ENCODE data around the gene SBF2.
"Not testable (repeated sequence)": the region's sequence is repeated elsewhere in the genome, so short reads cannot be mapped to it uniquely, and the experiment has no call there.

The SBF2 gene

DNA sequence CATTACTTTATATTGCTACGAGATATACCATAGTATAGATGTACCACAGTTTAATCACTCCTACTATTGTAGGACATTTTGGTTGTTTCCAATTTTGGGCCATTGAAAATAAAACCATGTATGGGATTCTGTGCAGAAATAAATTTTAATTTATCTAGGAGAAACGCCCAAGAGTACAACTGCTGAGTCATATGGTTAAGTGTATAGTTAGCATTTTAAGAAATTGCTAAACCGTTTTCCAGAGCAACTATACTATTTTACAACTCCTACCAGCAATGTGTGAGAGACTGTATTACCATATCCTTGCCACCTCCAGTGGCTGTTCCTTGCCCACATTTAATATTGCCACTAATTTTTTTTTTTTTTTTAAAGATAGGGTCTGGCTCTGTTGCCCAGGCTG is 163.1 kb downstream of the SBF2 start:
- no peak for TF ChIP-seq NFRKB (IDR thresholded peaks at IDR 0.05)
- TF ChIP-seq, protein P1, sequence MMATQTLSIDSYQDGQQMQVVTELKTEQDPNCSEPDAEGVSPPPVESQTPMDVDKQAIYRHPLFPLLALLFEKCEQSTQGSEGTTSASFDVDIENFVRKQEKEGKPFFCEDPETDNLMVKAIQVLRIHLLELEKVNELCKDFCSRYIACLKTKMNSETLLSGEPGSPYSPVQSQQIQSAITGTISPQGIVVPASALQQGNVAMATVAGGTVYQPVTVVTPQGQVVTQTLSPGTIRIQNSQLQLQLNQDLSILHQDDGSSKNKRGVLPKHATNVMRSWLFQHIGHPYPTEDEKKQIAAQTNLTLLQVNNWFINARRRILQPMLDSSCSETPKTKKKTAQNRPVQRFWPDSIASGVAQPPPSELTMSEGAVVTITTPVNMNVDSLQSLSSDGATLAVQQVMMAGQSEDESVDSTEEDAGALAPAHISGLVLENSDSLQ (IDR thresholded peaks at IDR 0.05), result no peak
- no peak for TF ChIP-seq FOXM1 (IDR thresholded peaks at IDR 0.05; ENCODE audit: borderline replicate concordance)
- no peak for TF ChIP-seq ELF4 (IDR thresholded peaks at IDR 0.05)
- no peak for TF ChIP-seq ZNF384 (IDR thresholded peaks at IDR 0.05)
- TF ChIP-seq FOXA1 (IDR thresholded peaks at IDR 0.05), result no peak
- ChIA-PET POLR2A (no interaction called here), CTCF (no interaction called here)
- DNase-seq (ENCODE audit: extremely low spot score), result no peak

DNA sequence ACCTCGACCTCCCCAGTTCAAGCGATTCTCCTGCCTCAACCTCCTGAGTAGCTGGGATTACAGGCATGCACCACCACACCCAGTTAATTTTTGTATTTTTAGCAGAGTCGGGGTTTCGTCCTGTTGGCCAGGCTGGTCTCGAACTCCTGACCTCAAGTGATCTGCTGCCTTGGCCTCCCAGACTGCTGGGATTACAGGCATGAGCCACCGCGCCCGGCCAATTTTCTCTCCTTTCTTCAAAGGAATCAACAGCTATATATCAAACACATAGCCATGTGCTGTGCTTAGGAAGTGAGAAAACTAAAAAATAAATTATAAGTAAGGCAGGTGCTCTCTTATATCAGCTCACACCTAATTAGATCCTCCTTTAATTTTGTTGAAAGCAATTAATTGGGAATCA is 164.8 kb downstream of the SBF2 start:
- CTCF ChIA-PET, result interaction anchor here (0.6 kb wide), 1 partner anchor 31 kb away, joined by 4 read pairs; no protein-coding TSS in a partner anchor
- DNase-seq (ENCODE audit: extremely low spot score); POLR2A ChIA-PET: not testable (repeated sequence)

DNA sequence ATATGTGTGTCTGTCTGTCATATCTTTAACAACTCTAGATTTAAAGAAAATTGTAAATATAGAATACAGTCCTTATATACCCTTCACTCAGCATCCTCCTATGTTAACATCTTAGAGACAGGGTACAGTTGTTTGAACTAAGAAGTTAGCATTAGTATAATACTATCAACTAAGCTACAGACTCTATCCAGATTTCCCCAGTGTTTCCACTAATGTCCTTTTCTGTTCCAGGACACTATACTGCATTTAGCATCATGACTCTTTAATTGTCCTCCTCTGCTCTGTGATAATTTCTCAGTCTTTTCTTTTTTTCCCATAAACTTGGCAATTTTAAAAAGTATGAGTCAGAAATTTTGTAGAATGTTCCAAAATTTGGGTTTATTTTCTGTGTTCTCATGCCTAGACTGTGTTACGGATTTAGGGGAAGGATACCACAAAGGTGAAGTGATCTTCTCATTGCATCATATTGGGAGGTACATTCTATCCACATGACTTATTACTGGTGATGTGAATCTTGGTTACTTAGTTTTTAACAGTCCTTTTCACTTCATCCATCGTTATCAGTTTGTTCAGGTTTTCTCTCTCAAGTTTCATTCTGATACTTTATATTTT is 168.4 kb downstream of the SBF2 start:
- DNase-seq (ENCODE audit: extremely low spot score), result no peak
- CTCF ChIA-PET, result interaction anchor here (0.6 kb wide), 1 partner anchor 12 kb away, joined by 8 read pairs; no protein-coding TSS in a partner anchor
- TF ChIP-seq TARDBP (IDR thresholded peaks at IDR 0.05) (no peak), ARNT (IDR thresholded peaks at IDR 0.05) (no peak), FOXM1 (IDR thresholded peaks at IDR 0.05; ENCODE audit: borderline replicate concordance) (no peak), LEF1 (IDR thresholded peaks at IDR 0.05; ENCODE audit: borderline replicate concordance) (no peak), SP1 (IDR thresholded peaks at IDR 0.05) (no peak), L3MBTL2 (conservative IDR thresholded peaks at IDR 0.05) (no peak), NFRKB (IDR thresholded peaks at IDR 0.05) (no peak), FOXK2 (IDR thresholded peaks at IDR 0.05) (no peak), BHLHE40 (IDR thresholded peaks at IDR 0.05; ENCODE audit: borderline replicate concordance) (no peak), ELF4 (IDR thresholded peaks at IDR 0.05) (no peak), ZNF384 (IDR thresholded peaks at IDR 0.05) (no peak), FOXA1 (IDR thresholded peaks at IDR 0.05) (no peak), HDGF (IDR thresholded peaks at IDR 0.05; ENCODE audit: borderline replicate concordance) (no peak), SUZ12 (IDR thresholded peaks at IDR 0.05) (no peak), CTBP1 (IDR thresholded peaks at IDR 0.05; ENCODE audit: borderline replicate concordance) (no peak)
- TF ChIP-seq, protein P1 (IDR thresholded peaks at IDR 0.05), result no peak
- POLR2A ChIA-PET, result no interaction called here

DNA sequence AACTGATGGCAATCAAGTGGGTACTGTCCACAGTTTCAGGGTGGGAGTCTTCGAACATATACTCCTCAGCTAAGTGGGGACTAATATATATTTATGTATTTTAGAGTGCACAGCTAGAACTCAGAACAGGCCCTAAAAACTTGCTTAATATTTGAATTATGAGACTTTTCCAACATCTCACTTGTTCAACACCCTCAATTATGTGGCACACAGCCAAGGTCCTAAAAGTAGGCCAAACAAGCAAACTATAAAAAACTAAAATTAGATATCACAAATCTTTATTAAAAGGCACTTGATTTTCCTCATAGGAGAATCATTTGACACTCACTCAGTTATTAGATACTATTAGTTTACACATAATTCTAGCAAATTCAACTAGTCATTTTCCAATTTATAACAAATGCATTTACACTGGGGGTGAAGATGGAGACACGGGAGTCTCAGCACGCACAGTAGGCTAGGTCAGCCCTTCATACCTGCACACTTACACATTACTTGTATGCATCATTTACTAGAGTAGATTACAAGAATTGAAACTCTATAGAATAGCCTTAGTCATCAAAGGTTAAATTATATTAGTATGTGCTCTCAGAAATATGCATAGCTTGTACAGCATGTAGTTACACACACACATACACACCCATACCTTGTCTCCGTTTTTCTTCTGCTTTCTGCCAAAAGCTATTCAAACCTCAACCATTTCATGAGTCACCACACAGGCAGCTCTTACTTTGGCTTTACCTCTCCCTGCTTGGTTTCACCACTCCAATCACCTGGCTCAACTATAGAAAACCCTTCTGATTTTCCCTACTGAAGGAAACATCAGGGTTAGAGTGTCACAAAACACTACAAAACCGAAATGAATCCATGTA is 171.5 kb downstream of the SBF2 start:
- ChIA-PET CTCF (no interaction called here), POLR2A (no interaction called here)
- DNase-seq (ENCODE audit: extremely low spot score), result no peak
- TF ChIP-seq L3MBTL2 (conservative IDR thresholded peaks at IDR 0.05) (no peak), ZNF384 (IDR thresholded peaks at IDR 0.05) (no peak), LEF1 (IDR thresholded peaks at IDR 0.05; ENCODE audit: borderline replicate concordance) (no peak), TARDBP (IDR thresholded peaks at IDR 0.05) (no peak), ARNT (IDR thresholded peaks at IDR 0.05) (no peak), HDGF (IDR thresholded peaks at IDR 0.05; ENCODE audit: borderline replicate concordance) (no peak)
- TF ChIP-seq, protein P1 (IDR thresholded peaks at IDR 0.05), result no peak

DNA sequence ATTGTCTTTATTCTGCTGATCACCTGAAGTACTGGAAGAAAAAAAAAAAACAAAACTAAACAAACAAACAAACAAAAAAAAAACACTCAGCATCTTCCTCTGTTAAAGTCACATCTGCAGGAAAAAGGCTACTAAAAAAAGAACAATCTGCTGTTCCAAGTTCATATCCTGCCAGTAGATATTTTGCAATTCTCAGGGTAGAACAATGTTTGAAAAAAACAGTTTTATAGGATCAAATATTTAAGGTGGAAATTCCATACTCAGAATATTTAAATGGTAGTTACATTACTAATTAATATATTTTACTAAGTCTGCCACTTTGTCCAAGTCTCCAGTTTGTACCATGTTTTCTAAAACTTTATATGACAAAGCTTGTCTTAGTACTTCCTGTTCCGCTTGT is 175.2 kb downstream of the SBF2 start:
- TF ChIP-seq FOXA1 (IDR thresholded peaks at IDR 0.05), result no peak
- no peak for TF ChIP-seq SP1 (IDR thresholded peaks at IDR 0.05)
- TF ChIP-seq BHLHE40 (IDR thresholded peaks at IDR 0.05; ENCODE audit: borderline replicate concordance), result no peak
- TF ChIP-seq ARNT (IDR thresholded peaks at IDR 0.05), result no peak
- no peak for TF ChIP-seq NFRKB (IDR thresholded peaks at IDR 0.05)
- TF ChIP-seq FOXK2 (IDR thresholded peaks at IDR 0.05), result no peak
- no peak for TF ChIP-seq ZNF384 (IDR thresholded peaks at IDR 0.05)
- no peak for TF ChIP-seq FOXM1 (IDR thresholded peaks at IDR 0.05; ENCODE audit: borderline replicate concordance)
- no peak for TF ChIP-seq L3MBTL2 (conservative IDR thresholded peaks at IDR 0.05)
- no peak for TF ChIP-seq TARDBP (IDR thresholded peaks at IDR 0.05)
- TF ChIP-seq, protein P1 (IDR thresholded peaks at IDR 0.05), result no peak
- no peak for TF ChIP-seq ELF4 (IDR thresholded peaks at IDR 0.05)
- CTCF ChIA-PET, result no interaction called here
- no peak for DNase-seq (ENCODE audit: extremely low spot score)
- POLR2A ChIA-PET, result no interaction called here

DNA sequence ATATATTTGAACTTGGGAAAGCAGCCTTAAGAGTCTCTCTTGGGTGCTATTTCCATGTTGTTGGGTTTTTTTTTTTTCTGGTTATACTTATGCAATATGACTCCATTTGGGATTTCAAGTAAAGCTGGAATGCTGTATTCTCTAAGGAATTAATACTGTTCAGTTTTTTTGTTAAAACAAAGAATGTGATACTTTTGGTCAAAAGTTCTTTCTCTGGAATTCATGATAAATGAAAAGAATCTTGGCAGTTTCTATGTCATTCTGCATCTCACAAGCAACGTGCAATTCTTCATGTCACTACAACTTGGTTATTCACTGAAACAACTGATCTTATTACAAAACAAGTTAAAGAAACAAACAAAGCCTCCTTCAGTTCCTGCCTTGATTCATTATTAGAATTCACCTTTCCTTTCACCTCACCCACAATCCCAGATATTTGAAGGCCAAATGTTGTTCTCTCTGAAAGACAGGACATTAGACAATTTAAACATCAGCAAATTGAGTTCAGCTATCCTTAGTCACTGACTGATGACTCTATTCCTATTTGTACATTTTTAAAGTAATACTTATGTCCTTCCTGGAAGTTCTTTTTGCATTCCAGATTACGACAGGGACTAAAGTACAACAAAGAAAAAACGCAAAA is 176.2 kb downstream of the SBF2 start:
- CTCF ChIA-PET, result no interaction called here
- POLR2A ChIA-PET, result no interaction called here
- no peak for DNase-seq (ENCODE audit: extremely low spot score)
- TF ChIP-seq LEF1 (IDR thresholded peaks at IDR 0.05; ENCODE audit: borderline replicate concordance) (no peak), FOXM1 (IDR thresholded peaks at IDR 0.05; ENCODE audit: borderline replicate concordance) (no peak), ELF4 (IDR thresholded peaks at IDR 0.05) (no peak), SP1 (IDR thresholded peaks at IDR 0.05) (no peak), FOXA1 (IDR thresholded peaks at IDR 0.05) (no peak), ARNT (IDR thresholded peaks at IDR 0.05) (no peak), TARDBP (IDR thresholded peaks at IDR 0.05) (no peak), BHLHE40 (IDR thresholded peaks at IDR 0.05; ENCODE audit: borderline replicate concordance) (no peak), ZNF384 (IDR thresholded peaks at IDR 0.05) (no peak), NFRKB (IDR thresholded peaks at IDR 0.05) (no peak), L3MBTL2 (conservative IDR thresholded peaks at IDR 0.05) (no peak), CTBP1 (IDR thresholded peaks at IDR 0.05; ENCODE audit: borderline replicate concordance) (no peak), FOXK2 (IDR thresholded peaks at IDR 0.05) (no peak), HDGF (IDR thresholded peaks at IDR 0.05; ENCODE audit: borderline replicate concordance) (no peak), SUZ12 (IDR thresholded peaks at IDR 0.05) (no peak)
- TF ChIP-seq, protein P1 (IDR thresholded peaks at IDR 0.05), result no peak

Data from HEK293T (cell line).